ENCODE data around the gene GIPC2. TPM values are rescaled to one million over a fixed set of nuclear protein-coding genes. Genes with fewer than 3 reads are reported as not detected.

Gene GIPC2
- total and polyA plus RNA-seq, 9 of the 15 experiments (the other 6 are each of a cell fraction or from before 2014, with no cell fraction given) = 0.01 to 0.05 (median 0.04) TPM; not detected in 3

DNA sequence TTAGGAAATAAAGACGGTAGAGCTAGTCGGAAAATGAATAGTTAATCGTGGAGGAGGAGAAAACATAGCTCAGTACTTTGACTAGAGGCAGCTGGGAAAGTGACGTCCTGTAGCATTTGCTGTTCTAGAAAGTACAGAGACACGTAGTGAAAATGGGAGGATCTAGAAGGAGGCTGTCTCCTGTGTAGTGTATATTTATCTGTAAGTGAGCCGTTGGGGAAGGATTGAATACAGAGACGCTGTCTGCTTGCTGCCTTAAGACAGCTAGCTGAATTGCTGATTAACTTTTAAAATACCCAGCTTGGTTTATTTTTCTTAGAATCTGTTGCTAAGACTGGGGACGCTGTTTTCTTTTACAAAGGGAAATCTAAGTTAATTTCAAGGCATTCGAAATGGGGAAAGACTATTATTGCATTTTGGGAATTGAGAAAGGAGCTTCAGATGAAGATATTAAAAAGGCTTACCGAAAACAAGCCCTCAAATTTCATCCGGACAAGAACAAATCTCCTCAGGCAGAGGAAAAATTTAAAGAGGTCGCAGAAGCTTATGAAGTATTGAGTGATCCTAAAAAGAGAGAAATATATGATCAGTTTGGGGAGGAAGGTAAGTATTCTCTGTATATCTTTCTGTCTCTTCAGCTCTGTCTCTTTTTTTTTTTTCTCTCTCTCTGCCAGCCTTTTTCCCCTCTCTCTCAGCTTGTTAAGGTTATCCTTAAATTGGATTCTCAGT is 40.9 kb upstream of the GIPC2 start, which contains the start of gene DNAJB4 (continued):
- TF ChIP-seq ZNF436 (CRISPR knock-in tag; IDR thresholded peaks at IDR 0.05) (peak; percentile 47; the same call in 1 of the 2 replicates), NFE2 (IDR thresholded peaks at IDR 0.05; ENCODE audit: low read depth) (no peak; the same call in 1 of the 2 replicates), KAT7 (CRISPR knock-in tag; IDR thresholded peaks at IDR 0.05; ENCODE audit: borderline replicate concordance) (no peak), ARID1B (IDR thresholded peaks at IDR 0.05) (no peak), NUFIP1 (IDR thresholded peaks at IDR 0.05; ENCODE audit: partially characterized antibody) (no peak), SMARCA5 (IDR thresholded peaks at IDR 0.05) (no peak), KLF6 (CRISPR knock-in tag; IDR thresholded peaks at IDR 0.05; ENCODE audit: borderline replicate concordance) (no peak), CHCHD3 (CRISPR knock-in tag; IDR thresholded peaks at IDR 0.05) (peak; percentile 70; the same call in 1 of the 2 replicates), LEF1 (IDR thresholded peaks at IDR 0.05) (no peak), MTA2 (IDR thresholded peaks at IDR 0.05; ENCODE audit: low read depth) (no peak), ZNF696 (CRISPR knock-in tag; conservative IDR thresholded peaks at IDR 0.05) (no peak), TEAD4 (IDR thresholded peaks at IDR 0.05; ENCODE audit: low read length) (no peak), TEAD4 (CRISPR knock-in tag; IDR thresholded peaks at IDR 0.05; ENCODE audit: borderline replicate concordance) (no peak), ZFP30 (CRISPR knock-in tag; IDR thresholded peaks at IDR 0.05; ENCODE audit: borderline replicate concordance) (no peak), ZNF766 (CRISPR knock-in tag; conservative IDR thresholded peaks at IDR 0.05) (no peak), NFIX (CRISPR knock-in tag; IDR thresholded peaks at IDR 0.05; ENCODE audit: low read depth) (no peak)
- TF ChIP-seq, protein P1, sequence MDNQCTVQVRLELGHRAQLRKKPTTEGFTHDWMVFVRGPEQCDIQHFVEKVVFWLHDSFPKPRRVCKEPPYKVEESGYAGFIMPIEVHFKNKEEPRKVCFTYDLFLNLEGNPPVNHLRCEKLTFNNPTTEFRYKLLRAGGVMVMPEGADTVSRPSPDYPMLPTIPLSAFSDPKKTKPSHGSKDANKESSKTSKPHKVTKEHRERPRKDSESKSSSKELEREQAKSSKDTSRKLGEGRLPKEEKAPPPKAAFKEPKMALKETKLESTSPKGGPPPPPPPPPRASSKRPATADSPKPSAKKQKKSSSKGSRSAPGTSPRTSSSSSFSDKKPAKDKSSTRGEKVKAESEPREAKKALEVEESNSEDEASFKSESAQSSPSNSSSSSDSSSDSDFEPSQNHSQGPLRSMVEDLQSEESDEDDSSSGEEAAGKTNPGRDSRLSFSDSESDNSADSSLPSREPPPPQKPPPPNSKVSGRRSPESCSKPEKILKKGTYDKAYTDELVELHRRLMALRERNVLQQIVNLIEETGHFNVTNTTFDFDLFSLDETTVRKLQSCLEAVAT (IDR thresholded peaks at IDR 0.05) = peak; percentile 96
- TF ChIP-seq, protein P2, sequence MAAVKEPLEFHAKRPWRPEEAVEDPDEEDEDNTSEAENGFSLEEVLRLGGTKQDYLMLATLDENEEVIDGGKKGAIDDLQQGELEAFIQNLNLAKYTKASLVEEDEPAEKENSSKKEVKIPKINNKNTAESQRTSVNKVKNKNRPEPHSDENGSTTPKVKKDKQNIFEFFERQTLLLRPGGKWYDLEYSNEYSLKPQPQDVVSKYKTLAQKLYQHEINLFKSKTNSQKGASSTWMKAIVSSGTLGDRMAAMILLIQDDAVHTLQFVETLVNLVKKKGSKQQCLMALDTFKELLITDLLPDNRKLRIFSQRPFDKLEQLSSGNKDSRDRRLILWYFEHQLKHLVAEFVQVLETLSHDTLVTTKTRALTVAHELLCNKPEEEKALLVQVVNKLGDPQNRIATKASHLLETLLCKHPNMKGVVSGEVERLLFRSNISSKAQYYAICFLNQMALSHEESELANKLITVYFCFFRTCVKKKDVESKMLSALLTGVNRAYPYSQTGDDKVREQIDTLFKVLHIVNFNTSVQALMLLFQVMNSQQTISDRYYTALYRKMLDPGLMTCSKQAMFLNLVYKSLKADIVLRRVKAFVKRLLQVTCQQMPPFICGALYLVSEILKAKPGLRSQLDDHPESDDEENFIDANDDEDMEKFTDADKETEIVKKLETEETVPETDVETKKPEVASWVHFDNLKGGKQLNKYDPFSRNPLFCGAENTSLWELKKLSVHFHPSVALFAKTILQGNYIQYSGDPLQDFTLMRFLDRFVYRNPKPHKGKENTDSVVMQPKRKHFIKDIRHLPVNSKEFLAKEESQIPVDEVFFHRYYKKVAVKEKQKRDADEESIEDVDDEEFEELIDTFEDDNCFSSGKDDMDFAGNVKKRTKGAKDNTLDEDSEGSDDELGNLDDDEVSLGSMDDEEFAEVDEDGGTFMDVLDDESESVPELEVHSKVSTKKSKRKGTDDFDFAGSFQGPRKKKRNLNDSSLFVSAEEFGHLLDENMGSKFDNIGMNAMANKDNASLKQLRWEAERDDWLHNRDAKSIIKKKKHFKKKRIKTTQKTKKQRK (IDR thresholded peaks at IDR 0.05; ENCODE audit: borderline replicate concordance, low read depth, low read length) = no peak
- TF ChIP-seq, protein P3, sequence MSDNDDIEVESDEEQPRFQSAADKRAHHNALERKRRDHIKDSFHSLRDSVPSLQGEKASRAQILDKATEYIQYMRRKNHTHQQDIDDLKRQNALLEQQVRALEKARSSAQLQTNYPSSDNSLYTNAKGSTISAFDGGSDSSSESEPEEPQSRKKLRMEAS (CRISPR knock-in tag; IDR thresholded peaks at IDR 0.05) = no peak
- TF ChIP-seq, protein P4, sequence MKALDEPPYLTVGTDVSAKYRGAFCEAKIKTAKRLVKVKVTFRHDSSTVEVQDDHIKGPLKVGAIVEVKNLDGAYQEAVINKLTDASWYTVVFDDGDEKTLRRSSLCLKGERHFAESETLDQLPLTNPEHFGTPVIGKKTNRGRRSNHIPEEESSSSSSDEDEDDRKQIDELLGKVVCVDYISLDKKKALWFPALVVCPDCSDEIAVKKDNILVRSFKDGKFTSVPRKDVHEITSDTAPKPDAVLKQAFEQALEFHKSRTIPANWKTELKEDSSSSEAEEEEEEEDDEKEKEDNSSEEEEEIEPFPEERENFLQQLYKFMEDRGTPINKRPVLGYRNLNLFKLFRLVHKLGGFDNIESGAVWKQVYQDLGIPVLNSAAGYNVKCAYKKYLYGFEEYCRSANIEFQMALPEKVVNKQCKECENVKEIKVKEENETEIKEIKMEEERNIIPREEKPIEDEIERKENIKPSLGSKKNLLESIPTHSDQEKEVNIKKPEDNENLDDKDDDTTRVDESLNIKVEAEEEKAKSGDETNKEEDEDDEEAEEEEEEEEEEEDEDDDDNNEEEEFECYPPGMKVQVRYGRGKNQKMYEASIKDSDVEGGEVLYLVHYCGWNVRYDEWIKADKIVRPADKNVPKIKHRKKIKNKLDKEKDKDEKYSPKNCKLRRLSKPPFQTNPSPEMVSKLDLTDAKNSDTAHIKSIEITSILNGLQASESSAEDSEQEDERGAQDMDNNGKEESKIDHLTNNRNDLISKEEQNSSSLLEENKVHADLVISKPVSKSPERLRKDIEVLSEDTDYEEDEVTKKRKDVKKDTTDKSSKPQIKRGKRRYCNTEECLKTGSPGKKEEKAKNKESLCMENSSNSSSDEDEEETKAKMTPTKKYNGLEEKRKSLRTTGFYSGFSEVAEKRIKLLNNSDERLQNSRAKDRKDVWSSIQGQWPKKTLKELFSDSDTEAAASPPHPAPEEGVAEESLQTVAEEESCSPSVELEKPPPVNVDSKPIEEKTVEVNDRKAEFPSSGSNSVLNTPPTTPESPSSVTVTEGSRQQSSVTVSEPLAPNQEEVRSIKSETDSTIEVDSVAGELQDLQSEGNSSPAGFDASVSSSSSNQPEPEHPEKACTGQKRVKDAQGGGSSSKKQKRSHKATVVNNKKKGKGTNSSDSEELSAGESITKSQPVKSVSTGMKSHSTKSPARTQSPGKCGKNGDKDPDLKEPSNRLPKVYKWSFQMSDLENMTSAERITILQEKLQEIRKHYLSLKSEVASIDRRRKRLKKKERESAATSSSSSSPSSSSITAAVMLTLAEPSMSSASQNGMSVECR (CRISPR knock-in tag; IDR thresholded peaks at IDR 0.05) = no peak; the same call in 1 of the 2 replicates

Data from K562 (cell line).